Keratinocyte (primary cell): ENCODE data around the gene DNAJC17.

Source experiments
- CTCF ChIP-seq, 3 experiments: IDR thresholded peaks in 1 of 3; conservative IDR thresholded peaks in 1 of 3; optimal IDR thresholded peaks in 1 of 3; 2 replicates in 2 of 3; 3 replicates in 1 of 3; pipeline versions ENCODE3 to v1.5.1; 2011; ENCODE audit warnings: low read length in 3 of 3, mild to moderate bottlenecking in 3 of 3, moderate library complexity in 2 of 3, control low read depth in 1 of 3, inconsistent platforms in 1 of 3; ENCODE audit not compliant: insufficient read depth in 2 of 3; ENCODE audit errors: extremely low read depth in 1 of 3
- EZH2 ChIP-seq: IDR thresholded peaks from one replicate; pipeline ENCODE4 v1.6.1; 2012; ENCODE audit warnings: inconsistent platforms, mild to moderate bottlenecking, low read length, moderate library complexity

- TF ChIP-seq EZH2 (no peak), CTCF (optimal IDR thresholded peaks at IDR 0.05 in 1 of 3, IDR thresholded peaks at IDR 0.05 in 1 of 3, conservative IDR thresholded peaks at IDR 0.05 in 1 of 3; ENCODE audit: extremely low read depth in 1 of 3, insufficient read depth in 2 of 3, low read length in 3 of 3) (no peak)
These were observed 1.7 kb upstream of the DNAJC17 start for GRCh38 chr15:40808861-40809450.
